Endothelial cell of umbilical vein (primary cell): Measurements from ENCODE around the gene GSDMA.

ENCODE experiments used
- EZH2 ChIP-seq: IDR thresholded peaks from 2 replicates; pipeline ENCODE4 v1.6.1; 2012; ENCODE audit warnings: borderline replicate concordance, low read depth, mild to moderate bottlenecking, moderate library complexity, low read length, inconsistent platforms; ENCODE audit not compliant: severe bottlenecking
- TF ChIP-seq, protein P1 (sequence below), 2 donors: IDR thresholded peaks; 1 replicate in 1 of 2; 2 replicates in 1 of 2; pipeline ENCODE4 v1.5.1; 2011; ENCODE audit warnings: low read length in 2 of 2, mild to moderate bottlenecking in 2 of 2, moderate library complexity in 2 of 2, control low read depth in 1 of 2, inconsistent platforms in 1 of 2, low read depth in 1 of 2; ENCODE audit not compliant: insufficient read depth in 1 of 2; ENCODE audit errors: extremely low read depth in 1 of 2

GRCh38 chr17:39919087-39919683 is 43.6 kb upstream of the GSDMA start:
- TF ChIP-seq, protein P1, sequence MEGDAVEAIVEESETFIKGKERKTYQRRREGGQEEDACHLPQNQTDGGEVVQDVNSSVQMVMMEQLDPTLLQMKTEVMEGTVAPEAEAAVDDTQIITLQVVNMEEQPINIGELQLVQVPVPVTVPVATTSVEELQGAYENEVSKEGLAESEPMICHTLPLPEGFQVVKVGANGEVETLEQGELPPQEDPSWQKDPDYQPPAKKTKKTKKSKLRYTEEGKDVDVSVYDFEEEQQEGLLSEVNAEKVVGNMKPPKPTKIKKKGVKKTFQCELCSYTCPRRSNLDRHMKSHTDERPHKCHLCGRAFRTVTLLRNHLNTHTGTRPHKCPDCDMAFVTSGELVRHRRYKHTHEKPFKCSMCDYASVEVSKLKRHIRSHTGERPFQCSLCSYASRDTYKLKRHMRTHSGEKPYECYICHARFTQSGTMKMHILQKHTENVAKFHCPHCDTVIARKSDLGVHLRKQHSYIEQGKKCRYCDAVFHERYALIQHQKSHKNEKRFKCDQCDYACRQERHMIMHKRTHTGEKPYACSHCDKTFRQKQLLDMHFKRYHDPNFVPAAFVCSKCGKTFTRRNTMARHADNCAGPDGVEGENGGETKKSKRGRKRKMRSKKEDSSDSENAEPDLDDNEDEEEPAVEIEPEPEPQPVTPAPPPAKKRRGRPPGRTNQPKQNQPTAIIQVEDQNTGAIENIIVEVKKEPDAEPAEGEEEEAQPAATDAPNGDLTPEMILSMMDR (IDR thresholded peaks at IDR 0.05; ENCODE audit: extremely low read depth in 1 of 2, insufficient read depth in 1 of 2, low read depth in 1 of 2, low read length in 2 of 2): no peak
- no peak for TF ChIP-seq EZH2
